ENCODE data around the gene GNLY.
"Not testable (repeated sequence)": the region's sequence is repeated elsewhere in the genome, so short reads cannot be mapped to it uniquely, and the experiment has no call there.

The GNLY gene

DNA sequence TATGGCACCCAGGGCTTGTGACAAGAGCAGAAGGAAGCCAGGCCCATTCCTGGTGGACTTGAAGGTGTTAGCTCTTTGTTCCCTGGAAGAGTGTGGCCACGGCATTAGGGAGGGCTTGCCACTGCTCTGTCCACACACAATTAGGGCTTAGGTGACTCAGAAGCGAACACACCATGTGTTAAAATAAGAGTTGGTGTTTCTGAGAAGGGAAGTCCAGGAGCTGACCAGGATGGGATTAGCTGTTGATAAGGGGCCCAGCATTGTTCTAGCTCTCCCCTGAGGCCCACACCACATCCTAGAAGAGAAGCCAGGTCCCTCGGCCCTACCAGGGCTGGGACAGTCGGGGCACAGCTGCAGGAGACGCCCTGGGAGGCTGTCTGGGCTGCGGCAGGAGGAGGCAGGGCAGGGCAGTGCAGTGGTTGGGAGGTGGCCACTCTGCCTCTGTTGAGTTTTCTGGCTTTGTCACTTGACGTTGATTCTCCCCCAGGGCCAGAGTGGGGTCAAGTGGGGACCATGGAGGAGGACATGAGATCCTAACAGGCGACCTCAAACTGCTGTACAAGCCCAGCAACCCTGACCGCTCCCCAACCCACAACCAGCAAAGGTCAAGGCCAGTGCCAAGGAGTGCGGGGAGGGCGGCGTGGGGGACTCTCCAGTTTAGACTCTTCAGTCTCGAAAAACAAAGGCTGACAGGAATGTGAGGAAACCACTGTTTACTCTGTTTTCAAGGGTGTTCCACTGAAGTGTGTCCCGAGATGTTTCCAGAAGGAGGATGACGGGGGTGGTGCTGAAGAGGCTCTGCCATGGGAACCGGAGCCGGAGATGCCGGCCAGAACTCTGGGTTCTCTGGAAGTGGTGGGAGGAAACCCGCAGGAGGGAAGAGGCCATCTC, 16.8 kb downstream of the GNLY start:
- no peak for DNase-seq (ENCODE audit: low read depth)

DNA sequence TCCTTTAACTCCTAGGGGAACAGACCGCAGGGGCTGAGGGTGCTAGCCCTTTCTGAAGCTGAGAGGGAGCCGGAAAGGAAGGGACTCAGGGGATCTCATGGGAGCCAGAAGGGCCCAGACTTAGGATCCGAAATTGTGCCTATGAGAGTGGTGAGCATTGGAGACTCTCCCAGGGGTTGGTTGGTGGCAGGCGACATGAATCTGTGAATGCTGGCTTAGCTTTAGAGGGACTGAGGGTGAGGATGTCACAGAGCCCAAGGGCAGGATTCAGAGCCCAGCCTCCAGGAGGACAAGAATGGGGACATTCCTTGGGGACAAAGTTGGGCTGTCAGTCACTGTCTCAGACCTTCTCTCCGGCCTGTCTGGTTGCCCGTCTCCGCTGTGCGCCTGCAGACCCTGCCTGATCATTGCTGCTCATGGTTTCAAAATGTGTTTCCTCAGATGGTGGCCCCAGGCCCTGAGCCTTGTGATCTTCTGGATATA, 17.5 kb downstream of the GNLY start:
- no peak for DNase-seq (ENCODE audit: low read depth)

DNA sequence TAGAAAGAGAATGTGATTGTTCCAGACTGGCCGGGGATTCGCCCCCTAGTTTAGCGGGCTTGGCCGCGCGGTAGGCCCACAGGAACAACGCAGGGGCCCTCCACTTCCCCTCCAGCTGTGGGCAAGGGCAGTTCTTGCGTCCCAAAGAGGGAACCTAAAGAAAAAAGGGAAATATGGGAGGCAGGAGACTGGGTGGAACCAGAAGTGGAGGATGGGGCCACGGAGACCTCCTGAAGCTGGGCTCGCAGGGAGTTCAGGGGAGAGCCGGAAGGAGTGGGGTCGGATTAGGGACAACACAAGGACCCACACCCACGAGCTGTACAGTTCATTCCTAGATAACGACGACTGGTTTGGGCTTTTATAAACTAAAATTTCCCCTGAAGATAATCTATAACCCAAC, 18.2 kb downstream of the GNLY start:
- no peak for DNase-seq (ENCODE audit: low read depth)

DNA sequence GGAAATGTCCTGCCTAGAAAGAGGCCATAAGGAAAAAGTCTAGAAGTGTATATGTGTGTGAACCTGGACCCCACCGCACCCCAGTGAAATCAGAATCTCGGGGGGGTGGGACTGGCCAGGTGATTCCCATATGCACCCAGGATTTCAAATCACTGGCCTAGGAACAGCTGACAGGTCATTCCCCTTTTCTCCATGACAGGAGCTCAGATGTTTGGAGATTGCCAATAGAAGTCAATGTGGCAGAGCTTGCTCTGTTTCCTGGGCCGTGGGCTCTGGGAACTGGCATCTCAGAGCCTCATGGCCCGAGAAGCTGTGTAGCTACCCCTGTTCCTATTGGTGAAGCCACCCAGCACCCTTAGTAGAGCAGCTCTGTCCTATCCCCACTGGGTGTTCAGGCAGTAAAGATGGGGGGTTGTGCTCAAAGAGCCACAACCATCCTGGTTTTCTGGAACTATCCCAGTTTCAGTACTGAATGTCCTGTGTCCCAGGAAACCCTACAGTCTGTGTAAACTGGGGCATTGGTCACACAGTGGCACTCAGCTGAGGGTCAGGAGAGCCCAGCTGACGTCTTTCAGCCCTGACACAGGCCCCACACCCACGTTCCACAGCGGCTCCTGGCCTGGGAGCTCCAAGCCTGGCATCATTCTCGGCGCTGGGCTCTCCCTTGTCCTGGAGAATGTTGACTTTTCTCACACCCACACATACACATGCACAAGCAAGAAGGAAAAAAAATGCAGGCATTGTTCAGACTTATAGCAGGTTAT, 18.9 kb downstream of the GNLY start:
- no peak for DNase-seq (ENCODE audit: low read depth)

DNA sequence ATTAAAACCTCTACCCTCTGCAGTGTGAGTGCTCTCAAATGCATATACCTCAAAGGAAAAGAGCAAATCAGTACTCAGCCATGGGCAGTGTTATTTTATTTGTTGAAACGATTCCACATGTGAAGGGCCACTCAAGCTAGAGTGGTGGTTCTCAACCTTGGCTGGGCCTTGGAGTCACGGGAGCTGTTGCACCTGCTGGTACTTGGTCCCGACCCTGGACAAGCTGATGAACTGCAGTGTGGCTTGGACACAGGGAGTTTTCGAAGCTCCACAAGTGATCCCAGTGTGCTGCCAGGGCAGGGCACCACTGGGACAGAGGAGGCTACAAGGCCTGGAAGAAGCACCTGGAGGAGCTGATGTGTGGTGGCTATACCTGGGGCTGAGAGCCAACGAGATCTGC, 19.7 kb downstream of the GNLY start:
- no peak for DNase-seq (ENCODE audit: low read depth)

DNA sequence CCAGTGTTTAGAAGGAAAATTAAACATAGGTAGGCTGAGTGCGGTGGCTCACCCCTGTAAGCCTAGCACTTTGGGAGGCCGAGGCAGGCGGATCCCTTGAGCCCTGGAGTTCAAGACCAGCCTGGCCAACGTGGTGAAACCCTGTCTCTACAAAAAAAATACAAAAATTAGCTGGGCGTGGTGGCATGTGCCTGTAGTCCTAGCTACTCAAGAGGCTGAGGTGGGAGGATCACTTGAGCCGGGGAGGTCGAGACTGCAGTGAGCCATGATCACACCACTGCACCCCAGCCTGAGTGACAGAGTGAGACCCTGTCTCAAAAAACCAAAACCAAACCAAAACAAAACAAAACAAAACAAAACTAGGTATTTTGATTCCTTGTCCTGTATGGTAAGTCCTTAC, 20.3 kb downstream of the GNLY start:
- not testable (repeated sequence) for DNase-seq (ENCODE audit: low read depth)

DNA sequence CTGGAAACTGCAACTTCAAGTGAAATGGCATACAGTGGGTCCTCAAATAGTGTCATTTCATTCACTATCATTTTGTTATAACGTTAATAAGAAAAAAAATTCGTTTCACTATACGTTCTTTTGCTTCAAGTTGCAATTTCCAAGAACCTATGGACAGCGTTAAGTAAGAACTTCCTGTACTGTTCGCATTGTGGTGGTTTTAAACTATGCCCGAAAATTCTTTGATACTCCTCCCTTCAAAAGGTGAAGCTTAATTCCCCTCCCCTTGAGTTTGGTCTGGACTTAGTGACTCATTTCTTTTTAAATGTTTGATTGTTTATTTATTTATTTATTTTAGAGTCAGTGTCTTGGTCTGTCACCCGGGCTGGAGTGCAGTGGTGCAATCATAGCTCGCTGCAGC, 20.7 kb downstream of the GNLY start:
- no peak for DNase-seq (ENCODE audit: low read depth)

DNA sequence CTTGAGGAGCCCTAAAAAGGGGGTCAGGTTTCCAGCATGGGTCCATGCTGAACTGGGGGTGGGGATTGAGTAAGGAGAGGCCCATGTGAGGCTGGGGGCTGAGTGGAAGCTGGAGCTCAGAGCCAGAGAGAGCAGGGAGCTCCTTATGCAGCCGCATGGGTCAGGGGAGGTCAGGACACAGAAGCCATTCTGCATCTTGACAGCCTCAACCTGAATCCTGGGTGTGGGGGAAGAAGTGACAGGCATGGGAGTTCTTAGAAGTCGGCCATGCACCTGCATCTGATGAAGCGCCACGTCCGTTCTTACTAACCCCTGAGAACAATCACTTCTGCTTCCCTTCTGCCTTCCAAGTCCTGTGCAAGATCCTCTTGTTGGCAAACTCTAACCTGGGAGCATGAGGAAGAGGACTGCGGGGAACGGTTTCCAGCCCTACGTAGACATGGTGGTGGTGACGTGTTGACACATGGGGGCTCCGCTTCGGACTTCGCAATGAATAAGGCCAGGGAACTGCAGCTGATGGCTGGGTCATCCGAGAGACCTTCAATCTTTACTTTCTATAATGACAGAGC, 22.3 kb downstream of the GNLY start:
- no peak for DNase-seq (ENCODE audit: low read depth)

DNA sequence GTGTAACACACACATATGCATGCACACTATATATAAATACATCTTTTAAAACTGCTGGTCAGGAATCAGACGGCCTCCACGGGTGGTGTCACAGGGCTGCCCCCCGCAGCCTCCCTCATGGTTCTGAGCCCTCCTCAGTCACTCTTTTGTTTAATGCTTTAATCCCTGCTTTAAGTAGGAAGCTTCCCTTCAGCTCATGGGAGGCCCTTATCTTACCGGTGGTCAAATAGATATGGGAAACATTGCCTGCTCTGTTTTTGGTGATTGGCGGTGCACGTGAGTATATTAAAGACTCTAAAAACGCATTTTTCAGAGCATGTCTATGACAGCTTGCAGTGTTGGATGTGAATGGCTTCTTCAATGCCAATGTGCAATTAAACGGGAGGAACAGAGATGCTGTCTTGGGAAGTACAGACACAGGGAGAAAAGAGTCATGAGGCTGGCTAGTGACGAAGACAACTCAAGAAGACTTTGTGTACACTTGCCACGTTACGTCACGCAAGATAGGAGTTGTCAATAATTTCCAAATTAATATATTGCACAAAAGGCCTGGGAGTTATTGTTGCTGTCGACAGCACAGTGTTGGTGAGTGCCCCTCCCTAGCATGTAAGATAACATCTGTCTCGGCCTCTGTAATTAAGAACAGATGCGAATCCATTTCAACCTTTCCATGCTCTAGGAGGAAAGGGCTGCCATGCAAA, 23.3 kb downstream of the GNLY start:
- no peak for DNase-seq (ENCODE audit: low read depth)

DNA sequence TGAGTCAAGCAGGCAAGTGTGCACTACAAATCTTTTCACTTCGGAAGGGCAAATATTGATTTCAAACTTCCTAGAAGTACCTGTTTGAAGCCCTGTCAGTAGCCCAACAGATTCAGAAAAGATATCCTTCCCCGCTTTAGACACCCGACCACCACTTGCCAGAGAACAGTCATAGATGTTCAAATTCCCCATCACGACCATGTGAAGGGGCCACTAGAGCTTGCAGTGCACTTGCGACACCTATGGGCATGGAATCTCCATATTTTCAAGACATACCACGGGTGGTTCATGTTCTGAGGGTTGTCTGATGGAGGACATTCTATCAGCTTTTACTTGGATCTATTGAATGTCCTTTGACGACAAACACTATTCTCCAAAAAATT, 23.8 kb downstream of the GNLY start:
- no peak for DNase-seq (ENCODE audit: low read depth)

DNA sequence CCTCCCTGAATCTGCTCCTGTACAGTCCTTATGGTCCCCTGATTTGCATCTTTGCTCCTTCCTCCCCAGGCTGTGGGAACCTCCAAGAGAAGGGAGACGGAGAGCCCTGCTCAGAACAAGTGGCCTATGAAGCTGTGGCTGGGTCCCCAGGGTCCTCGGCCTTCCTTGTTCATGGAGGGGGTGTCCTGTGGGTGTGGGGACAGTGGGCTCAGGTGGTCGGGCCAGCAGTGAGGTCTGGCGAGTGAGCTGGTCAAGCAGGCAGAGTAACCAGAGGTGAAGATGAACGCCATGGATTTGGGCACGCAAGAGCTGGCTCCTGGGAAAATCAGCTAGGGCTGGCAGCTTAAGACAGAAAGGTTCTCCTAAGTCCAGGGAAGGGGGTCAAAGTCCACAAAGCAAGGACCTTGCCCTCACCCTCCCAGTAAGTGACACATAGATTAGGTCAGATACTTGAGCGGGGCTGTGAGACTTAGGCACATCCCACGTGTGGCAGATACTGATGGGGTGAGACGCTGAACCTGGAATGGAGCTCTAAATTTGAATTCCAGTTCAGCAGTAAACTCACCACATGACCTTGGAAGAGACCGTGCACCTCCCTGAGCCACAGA, 24.8 kb downstream of the GNLY start:
- DNase-seq (ENCODE audit: low read depth), result no peak

DNA sequence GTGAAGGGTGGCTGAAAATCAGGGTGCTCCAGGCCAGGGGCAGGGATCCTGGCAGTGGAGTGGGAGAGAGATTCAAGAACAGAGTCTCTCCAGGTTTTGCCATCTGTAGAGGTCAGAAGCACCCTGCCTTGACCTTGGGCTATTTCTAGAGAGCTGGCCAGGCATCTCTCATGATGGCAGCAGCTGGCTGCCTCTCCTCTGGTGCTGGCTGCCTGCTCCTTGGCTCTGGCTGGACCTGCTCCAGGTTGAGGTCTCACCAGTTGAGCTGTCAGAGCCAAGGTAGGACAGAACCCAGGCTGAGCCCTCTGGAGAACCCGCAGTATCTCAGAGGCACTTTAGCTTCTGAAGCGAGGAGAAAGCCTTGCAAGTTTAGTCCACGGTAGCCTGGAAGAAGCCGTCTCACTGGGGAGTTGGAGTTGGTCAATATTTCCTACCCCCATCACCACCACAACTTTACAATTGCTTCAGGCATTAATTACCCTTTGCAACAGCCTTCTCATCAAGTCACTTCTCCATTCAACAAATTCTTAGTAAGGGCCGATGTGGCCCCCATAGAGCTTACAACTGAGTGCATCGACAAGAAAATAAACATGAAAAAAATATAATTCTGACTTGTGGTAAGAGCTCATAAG, 25.6 kb downstream of the GNLY start:
- no peak for DNase-seq (ENCODE audit: low read depth)

DNA sequence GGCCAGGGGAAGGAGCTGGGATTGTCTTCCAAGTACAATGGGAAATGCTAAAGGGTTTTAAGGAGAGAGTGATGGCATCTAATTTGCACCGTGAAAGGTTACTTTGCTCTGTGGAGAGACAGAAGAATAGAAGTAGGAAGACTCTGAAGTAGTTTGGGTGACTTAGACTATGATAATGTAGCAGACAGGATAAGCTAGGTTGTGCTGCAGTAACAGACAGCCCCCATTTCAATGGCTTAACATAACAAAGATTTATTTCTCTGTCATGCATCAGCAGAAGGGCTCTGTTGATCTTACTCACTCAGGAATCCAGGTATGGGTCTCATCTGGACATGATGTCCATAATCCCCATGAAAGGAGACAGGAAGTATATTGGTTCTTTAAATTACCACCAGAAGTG, 26.4 kb downstream of the GNLY start:
- no peak for DNase-seq (ENCODE audit: low read depth)

DNA sequence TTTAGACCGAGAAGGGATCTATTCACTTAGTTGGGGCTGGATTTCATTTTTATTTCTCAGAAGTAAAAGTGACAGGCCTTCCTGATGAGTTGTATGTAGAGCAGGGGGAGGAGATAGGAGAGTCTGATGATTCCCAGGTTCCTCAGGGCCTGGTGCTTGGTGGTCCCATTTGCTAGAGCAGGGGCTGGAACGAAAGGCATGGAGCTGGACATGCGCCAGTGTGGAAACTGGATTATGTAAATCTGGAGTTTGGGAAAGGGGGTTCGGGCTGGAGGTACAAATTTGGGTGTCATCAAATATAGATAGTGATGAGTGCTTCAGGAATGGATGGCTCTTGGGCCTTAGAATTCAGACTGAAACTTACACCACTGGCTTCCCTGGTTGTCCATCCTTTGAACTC, 27.5 kb downstream of the GNLY start:
- DNase-seq (ENCODE audit: low read depth), result no peak

DNA sequence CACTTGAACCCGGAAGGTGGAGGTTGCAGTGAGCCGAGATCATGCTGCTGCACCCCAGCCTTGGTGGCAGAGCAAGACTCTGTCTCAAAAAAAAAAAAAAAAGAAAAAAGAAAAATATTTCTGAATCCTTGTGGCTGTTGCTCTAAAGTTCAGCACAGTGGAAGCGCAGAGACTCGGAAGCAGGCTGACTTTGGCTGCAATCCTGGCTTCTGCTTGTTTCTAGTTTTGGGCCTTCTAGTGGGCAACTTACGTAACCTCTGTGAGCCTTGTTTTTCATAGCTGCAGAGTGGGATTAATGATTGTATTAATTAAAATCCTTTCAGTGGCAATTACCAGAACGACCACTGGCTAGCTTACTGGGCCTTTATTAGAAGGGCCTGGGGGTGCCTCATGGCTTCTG, 28.4 kb downstream of the GNLY start:
- no peak for DNase-seq (ENCODE audit: low read depth)

DNA sequence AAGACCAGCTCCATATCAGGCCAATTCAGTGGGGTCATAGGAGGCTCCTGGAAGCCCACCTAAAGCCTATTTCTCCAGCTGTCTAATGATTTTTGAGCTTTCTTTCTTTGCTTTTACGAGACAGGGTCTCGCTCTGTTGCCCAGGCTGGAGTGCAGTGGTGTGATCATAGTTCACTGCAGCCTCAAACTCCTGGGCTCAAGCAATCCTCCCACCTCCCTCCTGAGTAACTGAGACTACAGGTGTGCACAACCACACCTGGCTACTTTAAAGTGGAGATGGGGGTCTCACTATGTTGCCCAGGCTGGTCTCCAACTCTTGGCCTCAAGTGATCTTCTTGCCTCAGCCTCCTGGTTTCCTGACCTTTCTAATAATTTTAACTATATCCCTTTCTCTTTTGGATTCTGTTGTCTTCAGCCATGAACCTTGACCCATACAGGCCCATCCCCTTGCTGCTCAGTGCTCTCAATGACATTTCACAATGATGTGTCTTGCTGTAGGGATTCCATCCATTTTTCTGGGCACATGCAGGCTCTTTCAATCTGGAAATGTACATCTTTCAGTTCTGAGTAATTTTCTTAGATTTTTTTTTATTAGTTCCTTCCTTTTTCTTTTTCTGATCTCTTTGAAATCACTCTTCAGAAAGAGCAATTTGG, 29.7 kb downstream of the GNLY start:
- no peak for DNase-seq (ENCODE audit: low read depth)

DNA sequence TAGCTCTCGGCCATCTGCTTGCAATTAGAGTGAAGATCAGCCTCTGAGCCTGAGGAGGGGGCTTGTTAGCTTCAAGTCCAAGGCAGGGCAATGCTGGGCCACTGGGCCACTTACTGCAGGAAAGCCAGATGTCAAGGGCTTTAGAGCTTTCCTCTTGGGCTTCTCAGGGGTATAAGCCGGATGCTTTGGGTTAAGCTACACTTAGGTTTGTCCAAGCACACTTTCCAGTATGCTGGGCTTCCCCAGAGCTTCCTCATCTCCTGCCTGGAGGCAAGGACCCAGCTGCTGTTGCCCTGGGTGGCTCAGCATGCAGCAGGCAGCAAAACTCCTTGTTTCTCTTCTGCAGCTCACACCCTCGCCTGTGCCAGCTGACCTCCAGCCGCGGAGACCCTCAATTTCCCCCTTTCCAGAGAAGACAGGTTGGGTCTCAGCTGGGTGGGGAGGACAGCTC, 30.6 kb downstream of the GNLY start:
- DNase-seq (ENCODE audit: low read depth), result no peak

DNA sequence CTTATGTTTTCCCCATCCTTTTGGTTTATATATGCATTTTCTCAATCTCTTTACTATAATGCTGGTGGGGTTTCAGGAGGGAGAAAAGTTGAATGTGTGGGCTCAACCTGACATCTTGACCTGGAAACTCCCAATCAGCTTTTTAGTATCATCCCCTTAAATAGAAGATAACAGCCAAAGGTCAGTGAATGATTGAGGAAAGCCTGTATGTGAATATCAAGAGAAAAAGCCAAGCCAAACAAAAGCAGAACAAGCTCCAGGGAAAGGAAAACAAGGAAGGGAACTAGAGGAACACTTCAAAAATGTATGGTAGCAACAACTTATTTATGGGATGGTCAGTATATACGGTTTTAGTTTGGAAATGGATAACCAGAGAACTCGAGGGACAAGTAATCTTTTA, 31.3 kb downstream of the GNLY start:
- no peak for DNase-seq (ENCODE audit: low read depth)

DNA sequence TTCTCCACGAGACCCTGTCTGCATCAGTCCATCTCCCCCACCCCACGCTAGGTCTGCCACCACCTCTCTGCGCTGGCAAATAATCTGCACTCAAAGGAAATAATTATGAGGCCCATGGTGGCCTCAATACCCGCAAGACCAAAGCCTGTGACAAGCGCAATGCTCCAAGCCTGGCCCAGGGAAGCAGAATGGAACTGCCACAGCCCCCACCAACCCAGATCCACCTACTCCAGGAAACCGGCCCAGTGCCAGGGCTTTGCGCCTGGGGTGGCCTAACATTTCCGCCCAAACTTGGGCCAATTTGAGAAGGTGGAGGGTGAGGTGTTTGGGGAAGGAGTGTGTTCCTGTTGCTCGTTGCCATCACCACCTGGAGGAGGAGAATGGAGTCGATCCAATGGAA, 33.6 kb downstream of the GNLY start:
- no peak for DNase-seq (ENCODE audit: low read depth)

DNA sequence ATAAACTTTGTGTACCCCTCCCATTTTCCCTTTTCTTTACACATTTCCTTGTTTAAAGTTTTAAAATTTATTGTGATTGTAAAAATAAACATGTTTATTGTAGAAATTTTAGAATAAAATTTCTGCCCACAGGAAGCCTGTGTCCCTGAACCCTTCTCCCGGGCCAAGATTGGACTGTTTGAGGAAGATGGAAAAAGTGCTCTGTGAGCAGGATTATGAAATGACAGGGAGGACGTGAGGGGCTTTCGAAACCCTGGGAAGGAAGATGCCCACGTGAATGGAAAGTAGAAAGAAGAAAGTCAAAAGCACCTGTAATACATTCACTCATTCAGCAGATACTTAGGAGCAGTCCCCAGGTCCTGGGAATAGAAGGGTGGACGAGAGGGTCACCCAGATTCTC, 34.2 kb downstream of the GNLY start:
- no peak for DNase-seq (ENCODE audit: low read depth)
